Activated T-helper 2 cell treated with anti-CD3 and anti-CD28 coated beads, Interferon-gamma antibody, Interleukin-2, Interleukin-4, amounts not matched to agents 10 μg/mL and 5 μg/mL and 100 μg/mL, durations not matched to agents 14 hours and 24 hours and 36 hours (primary cell): ENCODE data around the gene FAM136A. TPM values are rescaled to one million over a fixed set of nuclear protein-coding genes. Genes with fewer than 3 reads are reported as not detected.
"Not testable (repeated sequence)": the region's sequence is repeated elsewhere in the genome, so short reads cannot be mapped to it uniquely, and the experiment has no call there.

Experiments
- DNase-seq: peaks from one replicate; pipeline ENCODE4 v3.0.0; 2021; ENCODE audit warnings: low spot score
- H3K27ac Mint-ChIP-seq: one replicate; pipeline ENCODE4 v1.8.0; 2021; ENCODE audit warnings: mixed read lengths
- H3K27me3 Mint-ChIP-seq: one replicate; pipeline ENCODE4 v1.8.0; 2021; ENCODE audit warnings: low read depth, mixed read lengths
- H3K36me3 Mint-ChIP-seq: one replicate; pipeline ENCODE4 v1.8.0; 2021; ENCODE audit warnings: low read depth, mixed read lengths
- H3K4me1 Mint-ChIP-seq: one replicate; pipeline ENCODE4 v1.8.0; 2021; ENCODE audit warnings: low read depth, mixed read lengths
- H3K4me3 Mint-ChIP-seq: one replicate; pipeline ENCODE4 v1.8.0; 2021; ENCODE audit warnings: low read depth, mild to moderate bottlenecking, moderate library complexity, mixed read lengths
- H3K9me3 Mint-ChIP-seq: one replicate; pipeline ENCODE4 v1.8.0; 2021; ENCODE audit warnings: mixed read lengths
- intact Hi-C: fragments of 100-400 bp; cut with micrococcal nuclease; formaldehyde crosslinking; loops from one replicate; pipeline ENCODE4 v1.15.1; 2023
- total RNA-seq: library from RNA; stranded (reverse); gene quantifications from 2 replicates; pipeline ENCODE4 v1.2.3, GENCODE V29; 2022

FAM136A gene
- total RNA-seq, 1 donor from 2014 or later, result 71.8 TPM

GRCh38 chr2:70322518-70322917 lies 20.7 kb upstream of the FAM136A start:
- Mint-ChIP-seq H3K4me1 (no peaks in the 10 kb centered on the region), H3K27me3 (peaks cover 21% of the 10 kb centered on the region), H3K36me3 (no peaks in the 10 kb centered on the region), H3K9me3 (no peaks in the 10 kb centered on the region), H3K4me3 (no peak overlapping the region), H3K27ac (no peak overlapping the region)
- intact Hi-C loops, result no loop called here
- no peak for DNase-seq

GRCh38 chr2:70321370-70321769 lies 19.5 kb upstream of the FAM136A start:
- Mint-ChIP-seq H3K27ac (no peak overlapping the region), H3K36me3 (no peaks in the 10 kb centered on the region), H3K9me3 (no peaks in the 10 kb centered on the region), H3K4me3 (no peak overlapping the region), H3K4me1 (peaks cover 2% of the 10 kb centered on the region), H3K27me3 (peaks cover 21% of the 10 kb centered on the region)
- intact Hi-C loops, result no loop called here
- no peak for DNase-seq

- Mint-ChIP-seq H3K36me3 (no peaks in the 10 kb centered on the region), H3K4me3 (no peak overlapping the region)
Measured at GRCh38 chr2:70314640-70315039, 12.8 kb upstream of the FAM136A start.

GRCh38 chr2:70312560-70312959 lies 10.7 kb upstream of the FAM136A start:
- Mint-ChIP-seq H3K4me3 (no peak overlapping the region), H3K9me3 (no peaks in the 10 kb centered on the region), H3K36me3 (no peaks in the 10 kb centered on the region), H3K27ac (no peak overlapping the region), H3K27me3 (peaks cover 12% of the 10 kb centered on the region), H3K4me1 (peaks cover 2% of the 10 kb centered on the region)
- DNase-seq, result no peak
- intact Hi-C loops, result no loop called here

More at GRCh38 chr2:70314640-70315039, 12.8 kb upstream of the FAM136A start:
- Mint-ChIP-seq H3K27ac (no peak overlapping the region), H3K4me1 (peaks cover 2% of the 10 kb centered on the region), H3K9me3 (no peaks in the 10 kb centered on the region), H3K27me3 (peaks cover 18% of the 10 kb centered on the region)
- no peak for DNase-seq
- intact Hi-C loops, result no loop called here

GRCh38 chr2:70310899-70311298 lies 9.0 kb upstream of the FAM136A start:
- intact Hi-C loops, result no loop called here
- Mint-ChIP-seq H3K4me1 (no peaks in the 10 kb centered on the region), H3K27ac (no peak overlapping the region), H3K9me3 (no peaks in the 10 kb centered on the region), H3K4me3 (no peak overlapping the region), H3K27me3 (peaks cover 7% of the 10 kb centered on the region), H3K36me3 (no peaks in the 10 kb centered on the region)
- no peak for DNase-seq

- peaks cover 19% of the 10 kb centered on the region for H3K4me1 Mint-ChIP-seq
- intact Hi-C loops, result loop anchor here (2.0 to 10.0 kb wide), 2 partner anchors 247 to 479 kb away; partner anchors contain the start of gene TGFA
- no peak overlapping the region for H3K4me3 Mint-ChIP-seq
- H3K9me3 Mint-ChIP-seq, result no peaks in the 10 kb centered on the region
- DNase-seq, result no peak
- H3K27me3 Mint-ChIP-seq, result peaks cover 5% of the 10 kb centered on the region
- H3K36me3 Mint-ChIP-seq, result peaks cover 9% of the 10 kb centered on the region
- no peak overlapping the region for H3K27ac Mint-ChIP-seq
Measured at GRCh38 chr2:70305531-70305930, 3.7 kb upstream of the FAM136A start.

- H3K36me3 Mint-ChIP-seq, result peaks cover 17% of the 10 kb centered on the region
- no peak for DNase-seq
- H3K4me3 Mint-ChIP-seq, result no peak overlapping the region
- no peak overlapping the region for H3K27ac Mint-ChIP-seq
- intact Hi-C loops, result loop anchor here (1.0 to 10.0 kb wide), 4 partner anchors 248 to 480 kb away; partner anchors contain the start of gene TGFA
- no peaks in the 10 kb centered on the region for H3K9me3 Mint-ChIP-seq
- no peaks in the 10 kb centered on the region for H3K27me3 Mint-ChIP-seq
- H3K4me1 Mint-ChIP-seq, result peaks cover 20% of the 10 kb centered on the region
Measured at GRCh38 chr2:70304498-70304897, 2.6 kb upstream of the FAM136A start.

- intact Hi-C loops, result loop anchor here (2.0 to 10.0 kb wide), 2 partner anchors 390 to 482 kb away; no protein-coding TSS in a partner anchor
- Mint-ChIP-seq H3K4me3 (no peak overlapping the region), H3K27ac (no peak overlapping the region), H3K9me3 (no peaks in the 10 kb centered on the region), H3K4me1 (peaks cover 24% of the 10 kb centered on the region), H3K36me3 (peaks cover 27% of the 10 kb centered on the region), H3K27me3 (no peaks in the 10 kb centered on the region)
- DNase-seq, result no peak
Measured at GRCh38 chr2:70303186-70303585, 1.3 kb upstream of the FAM136A start.

GRCh38 chr2:70302195-70302546 lies 304 bp upstream of the FAM136A start:
- H3K27ac Mint-ChIP-seq, DNase-seq, H3K27me3 Mint-ChIP-seq, H3K9me3 Mint-ChIP-seq: not testable (repeated sequence)
- intact Hi-C loops, result loop anchor here (2.0 to 10.0 kb wide), 2 partner anchors 389 to 483 kb away; no protein-coding TSS in a partner anchor
- H3K36me3 Mint-ChIP-seq, result peaks cover 35% of the 10 kb centered on the region
- H3K4me1 Mint-ChIP-seq, result peaks cover 26% of the 10 kb centered on the region
- H3K4me3 Mint-ChIP-seq, result peak overlapping the region; percentile 88

GRCh38 chr2:70300771-70301343 lies 1.0 kb downstream of the FAM136A start:
- peak overlapping the region; percentile 90 for H3K27ac Mint-ChIP-seq
- H3K9me3 Mint-ChIP-seq, result no peaks in the 10 kb centered on the region
- no peak for DNase-seq
- H3K27me3 Mint-ChIP-seq, result no peaks in the 10 kb centered on the region
- peaks cover 33% of the 10 kb centered on the region for H3K4me1 Mint-ChIP-seq
- intact Hi-C loops, result loop anchor here (1.0 to 10.0 kb wide), 2 partner anchors 8 to 484 kb away; partner anchors contain the start of gene SNRPG
- H3K4me3 Mint-ChIP-seq, result peak overlapping the region; percentile 88
- H3K36me3 Mint-ChIP-seq, result peaks cover 46% of the 10 kb centered on the region

GRCh38 chr2:70297828-70298227 lies 4.0 kb downstream of the FAM136A start:
- DNase-seq, H3K9me3 Mint-ChIP-seq, H3K27ac Mint-ChIP-seq, H3K27me3 Mint-ChIP-seq, H3K4me3 Mint-ChIP-seq: not testable (repeated sequence)
- intact Hi-C loops, result loop anchor here (10.0 kb wide), 1 partner anchor 697 kb away; the partner anchor contains the start of gene TEX261
- Mint-ChIP-seq H3K4me1 (peaks cover 24% of the 10 kb centered on the region), H3K36me3 (peaks cover 52% of the 10 kb centered on the region)

GRCh38 chr2:70283500-70284191 lies 18.2 kb downstream of the FAM136A start:
- intact Hi-C loops, result no loop called here
- Mint-ChIP-seq H3K9me3 (no peaks in the 10 kb centered on the region), H3K4me3 (no peak overlapping the region), H3K36me3 (peaks cover 86% of the 10 kb centered on the region), H3K27ac (no peak overlapping the region), H3K4me1 (peaks cover 20% of the 10 kb centered on the region), H3K27me3 (no peaks in the 10 kb centered on the region)
- DNase-seq, result no peak

GRCh38 chr2:70282439-70282838 lies 19.4 kb downstream of the FAM136A start:
- Mint-ChIP-seq H3K36me3 (peaks cover 81% of the 10 kb centered on the region), H3K4me3 (no peak overlapping the region), H3K27ac (no peak overlapping the region), H3K27me3 (no peaks in the 10 kb centered on the region), H3K4me1 (peaks cover 17% of the 10 kb centered on the region), H3K9me3 (no peaks in the 10 kb centered on the region)
- DNase-seq, result no peak
- intact Hi-C loops, result no loop called here
